NCI-H2196 (cell line): Measurements from ENCODE around the gene AKAP13.

ENCODE experiments used
- DNase-seq: peaks from one replicate; lab custom pipeline; 2025; ENCODE audit not compliant: unreplicated experiment; lab: John Stamatoyannopoulos, UW

AKAP13 gene

GRCh38 chr15:85749261-85750151 lies 369.1 kb downstream of the AKAP13 start:
- no peak for DNase-seq

- DNase-seq, result no peak
Measured at GRCh38 chr15:85750319-85751290, 370.2 kb downstream of the AKAP13 start.

GRCh38 chr15:85751291-85752123 lies 371.1 kb downstream of the AKAP13 start:
- DNase-seq, result no peak

GRCh38 chr15:85752124-85752475 lies 371.7 kb downstream of the AKAP13 start:
- DNase-seq, result no peak

GRCh38 chr15:85752491-85752961 lies 372.1 kb downstream of the AKAP13 start:
- DNase-seq, result peak; percentile 14

- no peak for DNase-seq
Measured at GRCh38 chr15:85753261-85753660, 372.9 kb downstream of the AKAP13 start.

GRCh38 chr15:85753791-85754452 lies 373.5 kb downstream of the AKAP13 start:
- DNase-seq, result no peak

- DNase-seq, result no peak
Measured at GRCh38 chr15:85754989-85755388, 374.6 kb downstream of the AKAP13 start.

- DNase-seq, result no peak
Measured at GRCh38 chr15:85755471-85755870, 375.1 kb downstream of the AKAP13 start.

- DNase-seq, result no peak
Measured at GRCh38 chr15:85755942-85756341, 375.5 kb downstream of the AKAP13 start.

- no peak for DNase-seq
Measured at GRCh38 chr15:85756411-85757072, 376.1 kb downstream of the AKAP13 start.

GRCh38 chr15:85757073-85757938 lies 376.9 kb downstream of the AKAP13 start:
- no peak for DNase-seq

- no peak for DNase-seq
Measured at GRCh38 chr15:85757939-85758654, 377.7 kb downstream of the AKAP13 start.

GRCh38 chr15:85758655-85758978 lies 378.2 kb downstream of the AKAP13 start:
- DNase-seq, result no peak

- no peak for DNase-seq
Measured at GRCh38 chr15:85759376-85759775, 379.0 kb downstream of the AKAP13 start.

GRCh38 chr15:85760049-85760448 lies 379.6 kb downstream of the AKAP13 start:
- no peak for DNase-seq

GRCh38 chr15:85760531-85761371 lies 380.3 kb downstream of the AKAP13 start:
- no peak for DNase-seq
